ENCODE results near the gene TOE1. TPM values are rescaled to one million over a fixed set of nuclear protein-coding genes. Genes with fewer than 3 reads are reported as not detected.
A peak's percentile ranks its signal among the peaks of the same experiment; 100 is the strongest.

The TOE1 gene
- total and polyA plus RNA-seq, 2 of the 8 experiments (the other 6 are each of a cell fraction or from before 2014, with no cell fraction given): 15.2 to 25.8 TPM

DNA sequence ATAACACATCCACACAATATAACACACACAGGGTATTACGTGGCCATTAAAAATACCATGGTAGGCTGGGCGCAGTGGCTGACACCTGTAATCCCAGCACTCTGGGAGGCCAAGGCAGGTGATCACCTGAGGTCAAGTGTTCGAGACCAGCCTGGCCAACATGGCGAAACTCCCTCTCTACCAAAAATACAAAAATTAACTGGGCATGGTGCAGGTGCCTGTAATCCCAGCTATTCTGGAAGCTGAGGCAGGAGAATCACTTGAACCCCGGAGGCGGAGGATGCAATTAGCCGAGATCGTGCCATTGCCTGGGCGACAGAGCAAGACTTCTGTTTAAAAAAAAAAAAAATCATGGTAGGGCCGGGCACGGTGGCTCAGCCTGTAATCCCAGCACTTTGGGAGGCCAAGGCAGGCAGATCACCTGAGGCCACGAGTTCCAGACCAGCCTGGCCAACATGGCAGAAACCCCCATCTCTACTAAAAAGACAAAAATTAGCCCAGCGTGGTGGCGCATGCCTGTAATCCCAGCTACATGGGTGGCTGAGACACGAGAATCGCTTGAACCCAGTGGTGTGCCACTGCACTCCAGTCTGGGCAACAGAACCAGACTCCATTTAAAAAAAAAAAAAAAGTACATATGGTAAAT, 37.3 kb upstream of the TOE1 start:
- Histone ChIP-seq H3K27ac (ENCODE audit: low read depth, low read length) (no peak overlapping the region; the same call in 1 of the 2 replicates), H3K36me3 (ENCODE audit: control insufficient read depth in 2 of 4, insufficient read depth in 4 of 4, low read length in 3 of 4) (no peaks in the 10 kb centered on the region), H3K4ac (replicated peaks; ENCODE audit: insufficient read length, low read depth, low read length) (no peak overlapping the region), H3K9ac (replicated peaks in 1 of 4; ENCODE audit: extremely low read depth in 1 of 4, low read depth in 3 of 4, low read length in 3 of 4) (no peak overlapping the region; a peak in 3 of 7 replicates), H2BK12ac (ENCODE audit: low read depth, low read length) (no peak overlapping the region), H2BK120ac (replicated peaks; ENCODE audit: low read depth, low read length) (no peak overlapping the region), H2AK5ac (ENCODE audit: low read depth, low read length) (no peak overlapping the region), H3K4me2 (ENCODE audit: insufficient read depth in 1 of 2, low read depth in 2 of 2, low read length in 2 of 2) (peak overlapping the region; percentile 64 to 71), H3K9me3 (ENCODE audit: insufficient read depth in 2 of 2, low read depth in 1 of 2, low read length in 1 of 2) (no peaks in the 10 kb centered on the region), H2BK20ac (ENCODE audit: low read length) (no peak overlapping the region), H4K91ac (replicated peaks; ENCODE audit: insufficient read length, low read length) (no peak overlapping the region), H3K56ac (replicated peaks; ENCODE audit: insufficient read length, low read depth, low read length) (no peak overlapping the region), H3K18ac (ENCODE audit: extremely low read depth, low read length) (no peak overlapping the region), H3K79me1 (ENCODE audit: low read depth, low read length) (no peaks in the 10 kb centered on the region), H4K8ac (ENCODE audit: extremely low read depth, insufficient read depth, low read length) (no peak overlapping the region), H3K27me3 (replicated peaks in 1 of 4; ENCODE audit: control insufficient read depth in 3 of 4, extremely low read depth in 1 of 4, insufficient read depth in 3 of 4, low read length in 3 of 4) (no peaks in the 10 kb centered on the region), H3K23ac (ENCODE audit: insufficient read length) (no peak overlapping the region), H3K79me2 (ENCODE audit: control insufficient read depth in 1 of 2, insufficient read depth in 2 of 2, low read length in 2 of 2) (no peaks in the 10 kb centered on the region; a peak in 1 of 4 replicates), H3K4me1 (replicated peaks in 1 of 4; ENCODE audit: control insufficient read depth in 3 of 4, insufficient read depth in 4 of 4, low read length in 3 of 4) (peaks cover 13 to 24% (median 15%) of the 10 kb centered on the region in 4 experiments), H2AFZ (ENCODE audit: low read length) (no peak overlapping the region), H4K20me1 (replicated peaks in 1 of 2; ENCODE audit: control insufficient read depth in 1 of 2, insufficient read depth in 2 of 2, low read length in 2 of 2) (no peaks in the 10 kb centered on the region), H4K5ac (ENCODE audit: insufficient read length, low read depth, low read length) (no peak overlapping the region), H2BK5ac (ENCODE audit: low read depth, low read length) (0 out of 2 replicates have a peak overlapping the region, but pooled peaks have one; percentile 71), H3K4me3 (ENCODE audit: extremely low read depth in 1 of 4, insufficient read depth in 2 of 4, low read depth in 3 of 4, low read length in 4 of 4) (peak overlapping the region; percentile 46 to 73 (median 64); a peak in 7 of 8 replicates), H3K23me2 (ENCODE audit: low read depth, low read length) (peaks cover 2% of the 10 kb centered on the region), H3K14ac (ENCODE audit: insufficient read length) (no peak overlapping the region), H2BK15ac (ENCODE audit: low read length) (no peak overlapping the region)
- ChIA-PET CTCF (ENCODE audit: partially characterized antibody) (interaction anchor here (0.7 to 19.1 kb wide), 10 partner anchors 9 to 509 kb away, joined by 3 to 424 read pairs (median 4); partner anchors contain the start of genes HECTD3, HPDL, MUTYH and TOE1), POLR2A (ENCODE audit: partially characterized antibody) (interaction anchor here (0.6 to 9.9 kb wide), 15 partner anchors 10 to 1379 kb away, joined by 3 to 194 read pairs (median 5); partner anchors contain the start of genes CCDC163, HECTD3, HPDL and MMACHC)
- WGBS, 2 experiments (ENCODE audit: extremely low coverage in 1 of 2, insufficient coverage in 1 of 2, insufficient read length in 1 of 2, insufficient replicate concordance in 2 of 2, low coverage in 1 of 2, low lambda C conversion rate in 2 of 2, missing lambda C conversion rate in 1 of 2): 90% methylated on average over 16 of the region's 16 CpGs; no CpG with 5 or more reads in 1 of the 2 experiments
- DNase-seq (ENCODE audit: low read depth in 1 of 2, low spot score in 2 of 2) (peak in 1 of 2 experiments; percentile 37), FAIRE-seq (no peak)
- TF ChIP-seq EZH2 (IDR thresholded peaks at IDR 0.05; ENCODE audit: low read depth, low read length, severe bottlenecking) (no peak), SP1 (IDR thresholded peaks at IDR 0.05; ENCODE audit: low read depth, low read length) (no peak), POLR2AphosphoS5 (IDR thresholded peaks at IDR 0.05; ENCODE audit: low read depth, low read length) (no peak), RFX5 (IDR thresholded peaks at IDR 0.05; ENCODE audit: borderline replicate concordance, low read depth, low read length) (no peak), RBBP5 (IDR thresholded peaks at IDR 0.05; ENCODE audit: borderline replicate concordance, low read depth, low read length) (no peak)
- TF ChIP-seq, protein P1, sequence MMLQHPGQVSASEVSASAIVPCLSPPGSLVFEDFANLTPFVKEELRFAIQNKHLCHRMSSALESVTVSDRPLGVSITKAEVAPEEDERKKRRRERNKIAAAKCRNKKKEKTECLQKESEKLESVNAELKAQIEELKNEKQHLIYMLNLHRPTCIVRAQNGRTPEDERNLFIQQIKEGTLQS (IDR thresholded peaks at IDR 0.05; ENCODE audit: insufficient read depth, low read depth, low read length): no peak
- TF ChIP-seq, protein P2, sequence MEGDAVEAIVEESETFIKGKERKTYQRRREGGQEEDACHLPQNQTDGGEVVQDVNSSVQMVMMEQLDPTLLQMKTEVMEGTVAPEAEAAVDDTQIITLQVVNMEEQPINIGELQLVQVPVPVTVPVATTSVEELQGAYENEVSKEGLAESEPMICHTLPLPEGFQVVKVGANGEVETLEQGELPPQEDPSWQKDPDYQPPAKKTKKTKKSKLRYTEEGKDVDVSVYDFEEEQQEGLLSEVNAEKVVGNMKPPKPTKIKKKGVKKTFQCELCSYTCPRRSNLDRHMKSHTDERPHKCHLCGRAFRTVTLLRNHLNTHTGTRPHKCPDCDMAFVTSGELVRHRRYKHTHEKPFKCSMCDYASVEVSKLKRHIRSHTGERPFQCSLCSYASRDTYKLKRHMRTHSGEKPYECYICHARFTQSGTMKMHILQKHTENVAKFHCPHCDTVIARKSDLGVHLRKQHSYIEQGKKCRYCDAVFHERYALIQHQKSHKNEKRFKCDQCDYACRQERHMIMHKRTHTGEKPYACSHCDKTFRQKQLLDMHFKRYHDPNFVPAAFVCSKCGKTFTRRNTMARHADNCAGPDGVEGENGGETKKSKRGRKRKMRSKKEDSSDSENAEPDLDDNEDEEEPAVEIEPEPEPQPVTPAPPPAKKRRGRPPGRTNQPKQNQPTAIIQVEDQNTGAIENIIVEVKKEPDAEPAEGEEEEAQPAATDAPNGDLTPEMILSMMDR (IDR thresholded peaks at IDR 0.05; ENCODE audit: control extremely low read depth in 1 of 3, insufficient read depth in 1 of 3, low read depth in 1 of 3, low read length in 3 of 3): no peak
